ENCODE measurements around the gene ITPR2.
"Not testable (repeated sequence)": the region's sequence is repeated elsewhere in the genome, so short reads cannot be mapped to it uniquely, and the experiment has no call there.

ITPR2 gene

GRCh38 chr12:26430596-26430995 lies 402.4 kb downstream of the ITPR2 start:
- not testable (repeated sequence) for DNase-seq

DNA sequence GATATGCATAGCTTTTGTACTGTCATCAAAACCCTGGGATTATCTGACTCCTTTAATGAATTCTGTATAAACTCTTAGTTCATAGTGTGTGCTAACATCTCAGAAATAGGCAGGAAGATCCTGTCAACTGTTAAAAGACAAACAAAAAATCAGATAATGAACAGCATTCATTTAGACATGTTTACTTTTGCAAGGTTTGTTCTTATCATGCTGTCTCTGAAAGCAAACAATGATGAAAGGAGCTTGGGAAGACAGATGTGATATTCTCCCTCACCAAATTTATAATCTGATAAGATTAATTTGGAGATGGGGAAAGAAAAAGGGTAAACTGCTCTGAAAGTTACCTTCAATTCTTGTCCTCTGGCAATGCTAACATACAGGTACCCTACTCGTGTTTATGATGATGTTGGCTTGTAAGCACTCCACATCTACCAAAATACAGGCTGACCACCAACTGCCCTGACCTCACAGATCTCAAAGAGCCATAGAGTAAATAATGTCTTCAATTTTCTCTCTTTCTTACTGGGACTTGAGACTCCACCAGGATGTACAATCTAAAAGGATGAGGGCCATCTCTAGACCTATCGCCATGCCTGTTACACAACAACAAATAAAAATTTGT lies 403.8 kb downstream of the ITPR2 start:
- DNase-seq, result no peak

- no peak for DNase-seq
Measured at GRCh38 chr12:26428420-26428819, 404.6 kb downstream of the ITPR2 start.

DNA sequence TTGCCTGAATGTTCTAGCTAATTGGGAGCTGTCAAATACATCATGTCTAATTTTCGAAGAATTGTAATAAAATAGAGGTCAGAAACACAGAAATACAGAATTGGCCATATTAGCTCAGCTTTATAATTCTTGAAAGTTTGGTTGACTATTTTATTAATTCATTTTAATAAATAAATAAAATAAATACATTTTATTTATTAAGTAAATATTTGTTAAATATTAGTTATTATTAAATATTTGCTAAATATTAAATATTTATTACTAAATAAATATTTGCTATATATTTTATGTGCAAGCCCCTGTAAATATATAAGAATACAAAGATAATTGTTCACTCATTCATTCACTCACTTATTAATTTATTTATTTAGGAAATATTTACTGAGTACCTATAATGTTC lies 406.3 kb downstream of the ITPR2 start:
- DNase-seq, result no peak

- DNase-seq, result no peak
Measured at GRCh38 chr12:26425587-26426260, 407.3 kb downstream of the ITPR2 start.

- DNase-seq, result no peak
Measured at GRCh38 chr12:26422839-26423398, 410.1 kb downstream of the ITPR2 start.

GRCh38 chr12:26416550-26416949 lies 416.4 kb downstream of the ITPR2 start:
- DNase-seq, result no peak

GRCh38 chr12:26410689-26411088 lies 422.3 kb downstream of the ITPR2 start:
- DNase-seq, result no peak

- no peak for DNase-seq
Measured at GRCh38 chr12:26406813-26407212, 426.2 kb downstream of the ITPR2 start.

GRCh38 chr12:26406391-26406790 lies 426.6 kb downstream of the ITPR2 start:
- no peak for DNase-seq

- no peak for DNase-seq
Measured at GRCh38 chr12:26403601-26404000, 429.4 kb downstream of the ITPR2 start.

DNA sequence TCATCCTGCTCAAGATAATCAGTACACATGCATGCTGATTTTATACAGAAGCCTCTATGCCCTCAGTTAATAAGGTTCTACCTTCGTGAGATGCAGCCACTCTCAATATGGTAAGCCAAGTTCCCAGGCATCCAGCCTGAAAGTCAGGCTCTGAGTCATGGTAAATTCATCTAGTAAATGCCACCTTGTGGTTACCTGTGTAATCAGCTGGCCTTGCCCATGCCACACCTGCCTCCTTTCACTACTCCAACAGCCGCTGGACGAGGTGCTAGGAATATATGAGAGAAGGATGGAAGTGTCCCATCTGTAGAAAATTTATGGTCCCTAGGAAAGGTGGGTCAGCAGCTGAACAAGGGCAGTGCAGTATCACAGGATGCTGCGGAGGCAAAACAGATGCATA lies 430.3 kb downstream of the ITPR2 start:
- no peak for DNase-seq

GRCh38 chr12:26401874-26402273 lies 431.1 kb downstream of the ITPR2 start:
- DNase-seq, result no peak

DNA sequence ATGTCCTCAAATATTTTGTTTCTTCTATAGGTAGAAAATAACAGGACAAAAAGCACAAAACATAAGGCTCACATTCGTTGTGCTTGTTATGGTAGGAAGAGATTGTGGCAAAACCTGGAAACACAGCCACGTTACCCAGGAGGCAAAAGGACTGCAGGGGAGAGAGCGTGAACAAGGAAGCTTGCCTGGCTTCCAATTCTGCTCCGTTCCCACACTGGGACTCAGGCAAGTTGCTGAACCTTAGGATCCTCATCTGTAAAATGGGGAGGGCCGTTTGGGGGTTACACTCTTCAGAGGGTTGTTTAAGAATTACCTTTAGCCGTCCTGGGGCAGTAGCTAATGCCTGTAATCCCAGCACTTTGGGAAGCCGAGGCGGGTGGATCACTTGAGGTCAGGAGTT lies 432.4 kb downstream of the ITPR2 start:
- DNase-seq, result no peak

- DNase-seq, result no peak
Measured at GRCh38 chr12:26399381-26399780, 433.6 kb downstream of the ITPR2 start.

DNA sequence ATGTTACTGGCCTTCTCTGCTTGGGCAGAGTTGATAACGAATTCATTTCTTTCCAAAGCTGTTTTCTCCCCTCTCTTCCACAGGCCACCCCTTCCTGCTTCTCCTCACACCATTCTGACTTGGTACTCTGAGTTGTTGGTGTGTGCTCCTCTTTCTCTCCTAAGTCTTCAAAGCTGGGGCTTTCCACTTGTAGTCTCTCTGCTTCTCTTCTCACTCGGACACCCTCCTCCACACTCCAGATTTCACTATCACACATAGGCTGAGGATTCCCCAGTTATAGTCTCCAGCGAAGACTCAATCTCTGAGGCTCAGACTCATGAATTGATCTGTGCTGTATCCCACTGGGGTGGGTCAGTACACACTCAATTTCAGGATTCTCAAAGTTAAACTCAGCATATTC lies 436.6 kb downstream of the ITPR2 start:
- no peak for DNase-seq

GRCh38 chr12:26389343-26389742 lies 443.7 kb downstream of the ITPR2 start:
- DNase-seq, result no peak

GRCh38 chr12:26384536-26384935 lies 448.5 kb downstream of the ITPR2 start:
- DNase-seq, result no peak

- DNase-seq, result no peak
Measured at GRCh38 chr12:26383041-26383440, 450.0 kb downstream of the ITPR2 start.

DNA sequence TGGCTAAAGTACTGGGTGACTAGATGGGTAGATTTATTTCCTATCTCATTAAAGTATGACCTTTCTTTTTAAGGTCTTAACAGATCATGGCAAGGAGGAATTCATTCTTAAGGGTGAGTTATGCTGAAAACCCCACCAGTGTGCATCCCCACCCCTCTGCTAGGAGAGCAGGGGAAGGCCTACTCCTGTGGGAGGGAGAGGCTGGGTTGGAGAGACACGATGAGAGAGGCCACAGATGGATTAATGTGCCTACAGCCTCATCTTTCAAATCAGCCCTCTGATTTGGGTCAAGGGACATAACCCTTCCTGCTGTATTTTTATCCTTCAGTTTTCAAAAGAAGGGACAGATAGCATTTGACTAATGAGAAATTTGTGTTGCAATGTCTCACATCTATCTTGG lies 452.1 kb downstream of the ITPR2 start:
- DNase-seq, result no peak

GRCh38 chr12:26379777-26380467 lies 453.1 kb downstream of the ITPR2 start:
- no peak for DNase-seq

GRCh38 chr12:26378711-26379110 lies 454.3 kb downstream of the ITPR2 start:
- DNase-seq, result no peak

DNA sequence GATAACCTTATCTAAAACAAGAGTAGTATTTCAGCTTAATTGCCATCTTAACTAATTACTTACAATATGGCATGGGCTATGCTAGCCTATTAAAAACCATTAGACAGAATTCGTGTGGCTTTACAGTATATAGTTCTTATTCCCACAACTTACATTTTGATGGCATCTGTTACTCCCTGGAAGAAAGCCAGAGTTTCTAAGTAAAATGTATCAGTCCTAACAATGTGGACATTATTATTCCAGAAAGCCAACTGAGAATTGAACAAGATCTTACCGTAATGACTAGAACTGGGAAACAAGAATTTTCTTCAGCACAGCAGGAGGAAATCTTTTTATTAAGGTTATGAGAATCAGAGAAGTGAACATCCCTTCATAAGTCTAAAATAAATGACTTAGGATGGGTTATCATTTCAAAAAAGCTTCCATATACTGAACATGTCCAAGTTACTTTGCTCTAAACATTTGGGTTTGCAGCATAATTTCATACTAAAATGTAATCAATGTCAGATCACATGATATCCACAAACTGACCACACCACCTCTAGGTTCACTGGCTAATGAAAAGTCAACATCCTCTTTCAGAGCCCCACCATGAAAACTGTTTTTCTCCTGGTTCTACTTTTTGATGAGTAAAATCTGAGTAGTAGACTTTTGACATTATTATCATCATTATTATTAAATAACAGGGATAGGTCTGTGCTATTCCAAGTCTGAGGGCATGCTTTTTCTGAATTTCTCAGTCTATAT lies 457.9 kb downstream of the ITPR2 start:
- DNase-seq, result no peak
